Muscle layer of colon (tissue), 2 donors: ENCODE data around the gene B4GALT5.
"Not testable (repeated sequence)": the region's sequence is repeated elsewhere in the genome, so short reads cannot be mapped to it uniquely, and the experiment has no call there.

Experiments used
- H3K27ac ChIP-seq: one replicate; pipeline ENCODE4 v1.7.0; 2013; ENCODE audit warnings: low read depth, mild to moderate bottlenecking, low read length, moderate library complexity
- H3K27me3 ChIP-seq, 2 donors: one replicate each; pipeline ENCODE4 v1.7.0; 2013; ENCODE audit warnings: low read length in 2 of 2, mild to moderate bottlenecking in 2 of 2; ENCODE audit not compliant: insufficient read depth in 2 of 2, control insufficient read depth in 1 of 2
- H3K36me3 ChIP-seq: one replicate; pipeline ENCODE4 v1.7.0; 2013; ENCODE audit warnings: mild to moderate bottlenecking, low read length; ENCODE audit not compliant: insufficient read depth
- H3K4me1 ChIP-seq: one replicate; pipeline ENCODE4 v1.7.0; 2013; ENCODE audit warnings: mild to moderate bottlenecking, low read length; ENCODE audit not compliant: insufficient read depth
- H3K4me3 ChIP-seq, 2 donors: one replicate each; pipeline ENCODE4 v1.7.0; 2013; ENCODE audit warnings: low read length in 2 of 2, low read depth in 1 of 2, mild to moderate bottlenecking in 1 of 2, moderate library complexity in 1 of 2
- H3K9ac ChIP-seq: one replicate; pipeline ENCODE4 v1.7.0; 2013; ENCODE audit warnings: low read length
- H3K9me3 ChIP-seq: one replicate; pipeline ENCODE4 v1.7.0; 2013; ENCODE audit warnings: mild to moderate bottlenecking, low read length
- donor health status: abdominal sarcoma.
- donor health status: Adenocarcinoma of cecum.

Gene B4GALT5

DNA sequence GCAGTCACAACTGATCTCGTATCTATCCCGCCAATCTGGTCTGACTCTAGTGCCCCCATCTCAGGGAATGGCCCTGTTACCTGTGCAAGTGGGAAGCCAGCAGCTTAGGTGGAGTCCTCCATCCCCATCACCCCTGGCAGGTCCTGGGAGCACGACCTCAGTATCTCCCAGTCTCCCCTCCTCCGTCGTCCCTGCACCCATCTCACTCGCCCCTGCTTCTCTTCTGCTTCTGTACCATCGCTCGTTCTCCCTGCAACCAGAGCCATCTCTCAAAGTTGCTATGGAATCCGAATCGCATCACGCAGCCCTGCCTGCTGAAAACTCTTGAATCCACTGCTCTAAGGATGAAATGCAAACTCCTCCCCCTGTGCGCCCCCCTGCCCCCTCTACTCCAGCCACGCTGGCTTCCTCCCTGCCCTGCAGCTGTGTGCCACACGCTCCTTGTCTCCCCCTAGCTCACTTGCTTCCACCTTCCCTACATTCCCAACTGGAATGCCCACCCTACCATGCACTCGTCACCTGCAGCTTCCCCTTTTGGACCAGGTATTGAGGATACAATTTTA, 81.7 kb downstream of the B4GALT5 start:
- H3K27ac ChIP-seq: no peak overlapping the region
- H3K36me3 ChIP-seq: peaks cover 14% of the 10 kb centered on the region
- no peak overlapping the region for H3K4me3 ChIP-seq
- H3K9me3 ChIP-seq: no peaks in the 10 kb centered on the region
- H3K4me1 ChIP-seq: peaks cover 46% of the 10 kb centered on the region
- no peak overlapping the region for H3K9ac ChIP-seq
- no peaks in the 10 kb centered on the region for H3K27me3 ChIP-seq

DNA sequence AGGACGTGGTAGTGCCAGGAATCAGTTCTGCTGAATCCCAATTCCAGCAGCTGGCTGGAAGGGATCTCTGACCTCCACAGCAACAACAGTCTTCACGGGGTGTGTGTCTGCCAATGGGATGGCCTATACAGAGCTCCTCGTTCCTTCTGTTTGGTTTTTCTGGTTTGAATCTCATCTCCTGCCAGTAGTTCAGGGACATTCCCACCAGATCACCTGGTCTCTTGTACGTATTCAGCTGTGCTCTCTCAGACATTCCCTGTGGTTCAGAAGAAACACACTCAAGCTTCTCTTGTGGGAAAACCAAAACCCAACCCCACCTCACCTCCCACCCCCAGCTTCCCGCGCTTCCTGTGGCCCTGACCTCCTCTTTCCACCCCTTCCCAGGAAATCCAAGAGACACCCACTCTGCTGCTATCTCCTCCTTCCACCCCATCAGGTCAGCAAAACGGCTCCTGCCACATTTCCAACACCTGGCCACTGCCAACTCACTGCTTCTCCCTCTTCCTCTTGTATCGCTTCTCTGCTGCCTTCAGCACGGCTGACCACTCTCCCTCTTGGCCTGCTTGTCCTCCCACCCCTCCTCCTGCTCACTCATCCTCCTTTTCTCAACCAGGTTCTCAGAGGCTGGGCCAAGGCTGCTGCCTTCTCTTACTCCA, 82.5 kb downstream of the B4GALT5 start:
- Histone ChIP-seq H3K36me3 (peaks cover 6% of the 10 kb centered on the region), H3K27me3 (no peaks in the 10 kb centered on the region), H3K9ac (no peak overlapping the region), H3K27ac (peak overlapping the region; percentile 12), H3K4me3 (no peak overlapping the region), H3K9me3 (no peaks in the 10 kb centered on the region), H3K4me1 (peaks cover 39% of the 10 kb centered on the region)

DNA sequence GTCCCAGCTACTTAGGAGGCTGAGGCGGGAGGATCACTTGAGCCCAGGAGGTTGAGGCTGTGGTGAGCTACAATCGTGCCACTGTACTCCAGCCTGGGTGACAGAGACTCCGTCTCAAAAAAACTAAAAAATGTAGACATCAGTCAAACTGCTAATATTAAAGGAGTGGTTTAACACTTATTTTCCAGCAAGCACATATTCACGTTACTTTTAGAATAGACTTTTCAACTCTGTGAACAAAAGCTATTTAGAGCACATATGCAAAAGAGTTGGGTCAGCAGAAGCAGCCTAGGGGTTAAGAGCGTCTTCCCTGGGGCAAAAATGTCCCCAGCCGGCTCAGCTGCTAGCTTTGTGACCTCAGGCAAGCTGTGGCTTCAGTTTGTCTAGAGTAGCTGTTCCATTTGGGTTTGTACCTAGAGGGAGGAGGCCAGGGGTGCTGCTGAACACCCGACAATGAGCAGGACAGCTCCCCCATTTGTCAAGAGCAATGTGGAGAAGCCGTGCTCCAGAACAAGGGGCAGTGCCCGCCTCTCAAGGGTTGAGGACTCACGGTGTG, 83.2 kb downstream of the B4GALT5 start:
- Histone ChIP-seq H3K9me3 (no peaks in the 10 kb centered on the region), H3K9ac (no peak overlapping the region), H3K4me1 (peaks cover 31% of the 10 kb centered on the region), H3K4me3 (no peak overlapping the region), H3K27me3 (no peaks in the 10 kb centered on the region), H3K36me3 (no peaks in the 10 kb centered on the region), H3K27ac (no peak overlapping the region)

DNA sequence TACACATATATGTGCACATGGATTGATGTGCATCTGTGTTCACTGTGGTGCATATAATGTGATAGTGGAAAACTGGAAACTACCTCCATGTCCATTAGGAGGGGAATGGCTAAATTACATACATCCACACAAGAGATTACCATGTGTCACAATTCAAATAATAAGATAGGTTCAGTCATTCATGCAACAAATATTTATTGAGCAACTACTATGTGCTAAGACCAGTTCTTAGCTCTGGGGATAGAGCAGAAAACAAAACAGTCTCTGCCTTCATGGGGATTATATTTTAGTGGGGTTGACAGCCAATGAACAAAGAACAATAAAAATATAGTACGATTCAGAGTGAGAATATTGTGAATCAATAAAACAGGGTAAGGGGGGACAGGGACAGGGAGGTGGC, 84.1 kb downstream of the B4GALT5 start:
- no peaks in the 10 kb centered on the region for H3K36me3 ChIP-seq
- H3K4me3 ChIP-seq: no peak overlapping the region
- H3K27ac ChIP-seq: no peak overlapping the region
- H3K4me1 ChIP-seq: peaks cover 25% of the 10 kb centered on the region
- H3K9ac ChIP-seq: no peak overlapping the region
- no peaks in the 10 kb centered on the region for H3K27me3 ChIP-seq
- no peaks in the 10 kb centered on the region for H3K9me3 ChIP-seq

DNA sequence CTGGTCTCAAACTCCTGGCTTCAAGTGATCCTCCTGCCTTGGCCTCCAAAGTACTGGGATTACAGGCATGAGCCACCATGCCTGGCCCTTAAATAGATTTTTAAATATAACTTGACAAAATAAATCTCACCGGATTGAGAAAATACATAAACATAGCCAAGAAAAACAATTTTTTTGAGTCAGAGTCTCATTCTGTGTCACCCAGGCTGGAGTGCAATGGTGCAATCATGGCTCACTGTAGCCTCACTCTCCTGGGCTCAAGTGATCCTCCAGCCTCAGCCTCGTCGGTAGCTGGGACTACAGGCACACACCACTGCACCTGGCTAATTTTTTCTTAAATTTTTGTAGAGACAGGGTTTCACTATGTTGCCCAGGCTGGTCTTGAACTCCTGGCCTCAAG, 85.4 kb downstream of the B4GALT5 start:
- not testable (repeated sequence) for H3K36me3 ChIP-seq, H3K4me3 ChIP-seq, H3K9ac ChIP-seq, H3K27me3 ChIP-seq, H3K27ac ChIP-seq, H3K9me3 ChIP-seq
- H3K4me1 ChIP-seq: peaks cover 15% of the 10 kb centered on the region

DNA sequence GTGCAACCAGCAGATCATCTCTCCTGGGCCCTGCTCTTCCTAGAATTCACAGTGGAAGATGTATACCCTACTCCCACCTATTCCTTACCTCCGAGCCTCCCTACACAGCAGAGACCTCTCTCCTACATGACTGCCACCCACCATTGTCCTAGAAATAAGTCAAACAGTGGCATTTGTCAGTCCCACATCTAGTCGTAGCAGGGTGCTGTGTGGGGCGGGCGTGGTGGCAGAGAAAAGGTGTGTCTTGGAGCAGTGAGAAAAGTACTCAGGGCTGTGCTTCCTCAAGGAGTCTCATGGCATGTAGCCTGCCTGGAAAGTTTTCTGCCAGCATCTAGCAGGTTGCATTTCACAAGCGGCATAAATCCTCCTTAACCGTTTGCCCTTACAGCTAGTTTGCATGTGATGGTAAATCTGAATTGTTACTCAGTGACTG, 86.3 kb downstream of the B4GALT5 start:
- Histone ChIP-seq H3K9ac (no peak overlapping the region), H3K36me3 (no peaks in the 10 kb centered on the region), H3K4me3 (no peak overlapping the region), H3K27me3 (no peaks in the 10 kb centered on the region), H3K9me3 (no peaks in the 10 kb centered on the region), H3K27ac (no peak overlapping the region), H3K4me1 (peaks cover 15% of the 10 kb centered on the region)

DNA sequence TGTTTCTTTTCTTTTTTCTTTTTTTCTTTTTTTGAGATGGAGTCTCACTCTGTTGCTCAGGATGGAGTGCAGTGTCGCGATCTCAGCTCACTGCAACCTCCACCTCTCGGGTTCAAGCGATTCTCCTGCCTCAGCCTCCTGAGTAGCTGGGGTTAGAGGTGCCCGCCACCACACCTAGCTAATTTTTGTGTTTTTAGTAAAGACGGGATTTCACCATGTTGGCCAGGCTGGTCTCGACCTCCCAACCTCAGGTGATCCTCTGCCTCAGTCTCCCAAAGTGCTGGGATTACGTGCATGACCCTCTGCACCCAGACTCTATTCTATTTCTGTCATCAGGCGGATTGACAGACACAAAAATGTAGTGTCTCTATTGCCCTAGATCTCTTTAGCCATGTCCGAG, 88.7 kb downstream of the B4GALT5 start:
- not testable (repeated sequence) for H3K4me3 ChIP-seq, H3K27me3 ChIP-seq, H3K9me3 ChIP-seq, H3K4me1 ChIP-seq, H3K36me3 ChIP-seq, H3K9ac ChIP-seq, H3K27ac ChIP-seq

DNA sequence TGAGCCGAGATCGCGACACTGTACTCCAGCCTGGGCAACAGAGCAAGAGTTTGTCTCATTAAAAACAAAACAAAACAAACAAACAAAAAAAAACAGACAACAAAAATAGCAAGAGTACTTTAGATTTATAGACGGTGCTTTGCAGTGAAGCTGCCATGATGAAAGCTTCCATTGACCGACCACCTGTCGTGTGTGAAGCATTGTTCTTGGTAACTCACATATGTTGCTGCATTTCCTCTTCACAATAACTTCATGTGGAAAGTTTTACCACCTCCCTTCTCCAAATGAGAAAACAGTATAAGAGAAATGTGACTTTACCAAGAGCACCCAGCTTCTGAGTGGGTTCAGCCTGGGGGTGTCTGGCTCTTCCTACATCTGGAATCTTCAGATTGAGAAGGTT, 89.4 kb downstream of the B4GALT5 start:
- Histone ChIP-seq H3K27me3 (no peaks in the 10 kb centered on the region), H3K4me1 (no peaks in the 10 kb centered on the region), H3K4me3 (no peak overlapping the region), H3K9ac (no peak overlapping the region), H3K36me3 (no peaks in the 10 kb centered on the region), H3K9me3 (no peaks in the 10 kb centered on the region), H3K27ac (no peak overlapping the region)

DNA sequence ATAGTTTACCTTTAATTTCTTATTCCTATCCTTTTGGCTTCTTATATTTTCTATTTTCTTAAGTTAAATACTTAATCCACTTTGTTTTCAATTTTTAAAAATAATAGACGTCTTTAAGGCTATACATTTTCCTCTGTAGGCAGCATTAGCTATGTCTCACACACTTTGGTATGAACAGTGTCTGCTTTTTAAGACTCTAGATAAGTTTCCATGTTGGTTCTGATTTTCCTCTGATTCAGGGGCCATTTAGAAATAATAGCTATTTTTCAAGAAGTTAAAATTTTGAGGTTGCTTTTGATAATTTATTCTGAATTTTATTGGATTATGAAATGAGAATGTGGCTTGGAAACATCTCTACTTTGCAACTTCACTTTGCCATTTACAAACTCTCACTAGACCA, 91.4 kb downstream of the B4GALT5 start:
- Histone ChIP-seq H3K9ac (no peak overlapping the region), H3K9me3 (no peaks in the 10 kb centered on the region), H3K36me3 (no peaks in the 10 kb centered on the region), H3K27me3 (no peaks in the 10 kb centered on the region), H3K27ac (no peak overlapping the region), H3K4me1 (no peaks in the 10 kb centered on the region), H3K4me3 (no peak overlapping the region)

DNA sequence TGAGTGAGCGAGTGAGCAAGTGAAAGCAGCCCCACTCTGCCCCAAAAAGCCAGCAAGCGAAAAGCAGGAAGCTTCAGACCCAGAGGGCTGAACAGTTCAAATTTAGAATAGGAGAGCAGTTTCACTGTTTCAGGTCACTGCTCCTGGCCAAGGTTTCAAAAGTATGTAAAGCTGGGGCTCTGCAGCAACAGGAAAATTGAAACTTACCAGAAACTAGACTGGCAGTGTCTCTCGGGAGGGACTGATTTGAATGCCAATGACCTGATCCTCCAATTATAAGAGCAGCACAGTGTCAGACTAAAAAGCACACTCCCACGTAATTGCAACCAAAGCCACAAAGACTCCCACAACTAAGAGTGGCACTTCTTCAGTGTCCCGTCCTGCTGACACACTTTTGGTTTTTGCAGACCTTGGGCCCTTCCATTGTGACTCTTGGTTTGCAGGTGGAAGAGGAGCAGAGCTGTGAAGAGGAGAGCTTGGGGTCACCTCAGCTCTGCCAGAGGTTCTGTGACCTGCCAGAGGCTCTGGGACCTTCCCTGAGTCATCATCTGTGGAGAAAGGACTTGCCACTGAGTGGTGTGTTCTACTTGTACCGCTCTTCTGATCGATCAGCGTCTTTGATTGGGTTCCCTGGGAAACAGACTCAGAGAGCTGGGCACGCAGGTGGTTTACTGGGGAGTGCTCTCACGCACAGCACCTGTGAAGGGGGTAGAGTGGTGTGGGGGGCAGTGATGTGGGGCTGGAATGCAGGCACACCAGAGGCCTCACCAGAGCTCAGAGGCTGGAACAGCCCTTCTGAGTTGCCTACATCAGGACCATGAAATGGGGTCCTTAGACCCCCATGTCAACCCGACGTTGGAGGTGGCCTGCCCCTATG, 93.1 kb downstream of the B4GALT5 start:
- H3K4me1 ChIP-seq: no peaks in the 10 kb centered on the region
- no peak overlapping the region for H3K27ac ChIP-seq
- H3K9me3 ChIP-seq: no peaks in the 10 kb centered on the region
- no peaks in the 10 kb centered on the region for H3K27me3 ChIP-seq
- no peak overlapping the region for H3K4me3 ChIP-seq
- H3K36me3 ChIP-seq: no peaks in the 10 kb centered on the region
- H3K9ac ChIP-seq: no peak overlapping the region

DNA sequence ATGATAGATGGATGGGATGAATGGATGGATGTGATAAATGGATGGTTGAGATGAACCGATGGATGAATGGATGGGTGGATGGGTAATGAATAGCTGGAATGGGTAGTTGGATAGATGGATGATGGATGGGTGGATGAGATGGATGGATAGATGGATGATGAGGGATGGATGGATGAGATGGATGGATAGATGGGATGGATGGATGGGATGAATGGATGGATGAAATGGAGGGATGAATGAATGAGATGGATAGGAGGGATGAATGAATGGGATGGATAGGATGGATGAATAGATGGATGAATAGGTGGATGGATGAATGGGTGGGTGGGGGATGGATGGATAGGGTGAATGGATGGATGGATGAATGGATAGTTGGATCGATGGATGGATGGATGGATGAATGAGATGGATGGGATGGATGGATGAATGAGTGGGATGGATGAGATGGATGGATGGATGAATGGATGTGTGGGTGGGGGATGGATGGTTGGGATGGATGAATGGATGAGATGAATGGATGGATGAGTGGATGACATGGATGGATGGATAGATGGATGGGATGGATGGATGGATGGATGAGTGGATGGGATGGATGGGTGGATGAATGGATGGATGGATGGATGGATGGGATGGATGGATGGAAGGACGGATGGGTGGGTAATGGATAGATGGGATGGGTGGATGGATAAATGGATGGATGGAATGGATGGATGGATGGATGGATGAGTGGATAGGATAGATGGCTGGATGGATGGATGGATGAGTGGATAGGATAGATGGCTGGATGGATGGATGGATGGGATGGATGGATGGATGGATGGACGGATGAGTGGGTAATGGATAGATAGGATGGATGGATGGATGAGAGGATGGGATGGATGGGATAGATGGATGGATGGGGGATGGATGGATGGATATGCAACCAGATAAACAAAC, 94.3 kb downstream of the B4GALT5 start:
- Histone ChIP-seq H3K4me1 (no peaks in the 10 kb centered on the region), H3K9ac (no peak overlapping the region), H3K27me3 (no peaks in the 10 kb centered on the region), H3K4me3 (no peak overlapping the region), H3K9me3 (no peaks in the 10 kb centered on the region), H3K27ac (no peak overlapping the region), H3K36me3 (no peaks in the 10 kb centered on the region)
